Small intestine (tissue), 7 donors: ENCODE data around the gene PLEKHG4. TPM values are rescaled to one million over a fixed set of nuclear protein-coding genes. Genes with fewer than 3 reads are reported as not detected.
A peak's percentile ranks its signal among the peaks of the same experiment; 100 is the strongest.

Experiments
- DNase-seq, 2 donors: peaks; one replicate each; pipeline versions ENCODE4 v3.0.0 to v3.0.0-alpha.2; 2013
- FAIRE-seq: peaks from 2 replicates; lab custom pipeline; 2012; peaks lifted over from hg19 to GRCh38; lab: Jason Lieb, UNC
- H3K27ac ChIP-seq, 3 donors: one replicate each; pipeline ENCODE4 v1.5.1; 2013; ENCODE audit warnings: low read length in 2 of 3, mild to moderate bottlenecking in 2 of 3, control low read depth in 1 of 3, inconsistent platforms in 1 of 3, low read depth in 1 of 3, moderate library complexity in 1 of 3
- H3K27me3 ChIP-seq, 3 donors: one replicate each; pipeline ENCODE4 v1.6.1; 2013; ENCODE audit warnings: low read length in 3 of 3, inconsistent platforms in 1 of 3; ENCODE audit not compliant: control insufficient read depth in 3 of 3, insufficient read depth in 3 of 3
- H3K36me3 ChIP-seq, 3 donors: one replicate each; pipeline ENCODE4 v1.6.1; 2013; ENCODE audit warnings: low read length in 3 of 3, inconsistent platforms in 1 of 3, low read depth in 1 of 3, mild to moderate bottlenecking in 1 of 3, moderate library complexity in 1 of 3; ENCODE audit not compliant: control insufficient read depth in 3 of 3, insufficient read depth in 2 of 3
- H3K4me1 ChIP-seq, 3 donors: one replicate each; pipeline ENCODE4 v1.6.1; 2013; ENCODE audit warnings: low read length in 2 of 3, inconsistent platforms in 1 of 3, low read depth in 1 of 3, mild to moderate bottlenecking in 1 of 3, moderate library complexity in 1 of 3; ENCODE audit not compliant: control insufficient read depth in 3 of 3, insufficient read depth in 2 of 3
- H3K4me3 ChIP-seq, 3 donors: one replicate each; pipeline ENCODE4 v1.5.1; 2013; ENCODE audit warnings: low read length in 3 of 3, control low read depth in 1 of 3, inconsistent platforms in 1 of 3, low read depth in 1 of 3, mild to moderate bottlenecking in 1 of 3, moderate library complexity in 1 of 3
- H3K9me3 ChIP-seq, 2 donors: one replicate each; pipeline ENCODE4 v1.6.1; 2013; ENCODE audit warnings: low read depth in 1 of 2, low read length in 1 of 2; ENCODE audit not compliant: control insufficient read depth in 2 of 2, insufficient read depth in 1 of 2
- WGBS, 3 donors: extraction: QIAGEN DNeasy Blood & Tissue Kit; methylation state at CpG; one replicate each; pipeline ENCODE4 v1.1.7; 2013; 5-methylcytosine and 5-hydroxymethylcytosine counted together
- polyA plus RNA-seq, 4 donors: library from polyadenylated mRNA; stranded (reverse) in 3 of 4; unstranded in 1 of 4; fragments of 200-250 nt in 3 of 4; fragments of 120-200 nt in 1 of 4; gene quantifications; one replicate each; pipeline versions ENCODE4 v1.2.1 to v1.2.3, GENCODE V29; 2013
- donor health status: healthy with polysubstance abuse.
- donor health status: control.
- donor health status: control.
- donor health status: Bipolar disorder and iron deficiency.
- donor health status: healthy.

PLEKHG4 gene
- polyA plus RNA-seq, 4 donors = 1.6 to 7.9 (median 4.9) TPM

GRCh38 chr16:67265834-67266233, 13.5 kb upstream of the PLEKHG4 start:
- FAIRE-seq (no peak), DNase-seq (no peak)
- Histone ChIP-seq H3K27ac (no peak overlapping the region), H3K9me3 (no peaks in the 10 kb centered on the region), H3K36me3 (no peaks in the 10 kb centered on the region), H3K27me3 (peaks cover 0 to 17% (median 0%) of the 10 kb centered on the region in 3 donors), H3K4me1 (peaks cover 0 to 10% (median 0%) of the 10 kb centered on the region in 3 donors), H3K4me3 (no peak overlapping the region)
- WGBS, 3 donors = 62 to 75% (median 66%) methylated on average over 8 of the region's 8 CpGs

GRCh38 chr16:67268136-67268579, 11.2 kb upstream of the PLEKHG4 start:
- Histone ChIP-seq H3K4me3 (no peak overlapping the region), H3K27me3 (peaks cover 0 to 17% (median 0%) of the 10 kb centered on the region in 3 donors), H3K27ac (peak overlapping the region in 1 of 3 donors; percentile 16), H3K36me3 (no peaks in the 10 kb centered on the region), H3K4me1 (peaks cover 0 to 10% (median 0%) of the 10 kb centered on the region in 3 donors), H3K9me3 (no peaks in the 10 kb centered on the region)
- DNase-seq (peak; percentile 80 to 86), FAIRE-seq (no peak)
- WGBS, 3 donors = 17 to 51% (median 43%) methylated on average over 5 of the region's 5 CpGs

GRCh38 chr16:67269766-67270165, 9.6 kb upstream of the PLEKHG4 start:
- H3K36me3 ChIP-seq = no peaks in the 10 kb centered on the region
- WGBS, 3 donors = 34 to 60% (median 53%) methylated on average over 5 of the region's 5 CpGs
- H3K27me3 ChIP-seq = peaks cover 0 to 8% (median 0%) of the 10 kb centered on the region in 3 donors
- DNase-seq (no peak), FAIRE-seq (no peak)
- peaks cover 0 to 10% (median 0%) of the 10 kb centered on the region in 3 donors for H3K4me1 ChIP-seq
- no peak overlapping the region for H3K4me3 ChIP-seq
- H3K27ac ChIP-seq = no peak overlapping the region
- no peaks in the 10 kb centered on the region for H3K9me3 ChIP-seq

- FAIRE-seq (no peak), DNase-seq (no peak)
- Histone ChIP-seq H3K9me3 (no peaks in the 10 kb centered on the region), H3K4me1 (peaks cover 0 to 10% (median 0%) of the 10 kb centered on the region in 3 donors), H3K27me3 (no peaks in the 10 kb centered on the region), H3K4me3 (no peak overlapping the region), H3K36me3 (peaks cover 0 to 2% (median 0%) of the 10 kb centered on the region in 3 donors), H3K27ac (no peak overlapping the region)
- 69 to 84% (median 81%) methylated on average over 11 of the region's 11 CpGs for WGBS, 3 donors
Measured at GRCh38 chr16:67270931-67271338, 8.4 kb upstream of the PLEKHG4 start.

GRCh38 chr16:67271446-67271845, 7.9 kb upstream of the PLEKHG4 start:
- H3K4me3 ChIP-seq = no peak overlapping the region
- no peak overlapping the region for H3K27ac ChIP-seq
- 86 to 91% (median 88%) methylated on average over 4 of the region's 4 CpGs for WGBS, 3 donors
- DNase-seq = no peak
- no peak for FAIRE-seq
- peaks cover 0 to 7% (median 0%) of the 10 kb centered on the region in 3 donors for H3K36me3 ChIP-seq
- H3K27me3 ChIP-seq = no peaks in the 10 kb centered on the region
- no peaks in the 10 kb centered on the region for H3K9me3 ChIP-seq
- H3K4me1 ChIP-seq = peaks cover 0 to 10% (median 0%) of the 10 kb centered on the region in 3 donors

GRCh38 chr16:67275321-67275720, 4.0 kb upstream of the PLEKHG4 start:
- Histone ChIP-seq H3K36me3 (peaks cover 0 to 21% (median 0%) of the 10 kb centered on the region in 3 donors), H3K4me1 (peaks cover 0 to 10% (median 4%) of the 10 kb centered on the region in 3 donors), H3K4me3 (no peak overlapping the region), H3K27ac (no peak overlapping the region), H3K9me3 (no peaks in the 10 kb centered on the region), H3K27me3 (no peaks in the 10 kb centered on the region)
- no peak for DNase-seq
- no peak for FAIRE-seq
- 58 to 79% (median 74%) methylated on average over 2 of the region's 2 CpGs for WGBS, 3 donors

- Histone ChIP-seq H3K9me3 (no peaks in the 10 kb centered on the region), H3K36me3 (peaks cover 0 to 30% (median 0%) of the 10 kb centered on the region in 3 donors), H3K4me1 (peaks cover 0 to 10% (median 4%) of the 10 kb centered on the region in 3 donors), H3K27me3 (no peaks in the 10 kb centered on the region), H3K4me3 (no peak overlapping the region), H3K27ac (peak overlapping the region in 1 of 3 donors; percentile 24)
- peak in 1 of 2 donors; percentile 28 for DNase-seq
- WGBS, 3 donors = 85 to 93% (median 89%) methylated on average over 4 of the region's 4 CpGs
- no peak for FAIRE-seq
Measured at GRCh38 chr16:67277294-67277998, 1.9 kb upstream of the PLEKHG4 start.

GRCh38 chr16:67277999-67278772, 1.1 kb upstream of the PLEKHG4 start:
- WGBS, 3 donors = 43 to 59% (median 43%) methylated on average over 13 of the region's 13 CpGs

More at GRCh38 chr16:67277999-67278772, 1.1 kb upstream of the PLEKHG4 start:
- no peaks in the 10 kb centered on the region for H3K9me3 ChIP-seq
- H3K4me1 ChIP-seq = peaks cover 0 to 10% (median 4%) of the 10 kb centered on the region in 3 donors
- FAIRE-seq (no peak), DNase-seq (peak in 1 of 2 donors; percentile 34)
- H3K27me3 ChIP-seq = no peaks in the 10 kb centered on the region
- H3K36me3 ChIP-seq = peaks cover 0 to 32% (median 0%) of the 10 kb centered on the region in 3 donors
- peak overlapping the region in 2 of 3 donors; percentile 51 to 57 for H3K4me3 ChIP-seq
- H3K27ac ChIP-seq = peak overlapping the region in 1 of 3 donors; percentile 24
